Cerebellar nuclear complex (tissue), 1 donor: ENCODE measurements around the gene BEND3.
"Not testable (repeated sequence)": the region's sequence is repeated elsewhere in the genome, so short reads cannot be mapped to it uniquely, and the experiment has no call there.

ENCODE experiments used
- DNase-seq, 2 experiments: peaks; one replicate each; lab custom pipeline; 2025; lab: John Stamatoyannopoulos, UW

Gene BEND3

DNA sequence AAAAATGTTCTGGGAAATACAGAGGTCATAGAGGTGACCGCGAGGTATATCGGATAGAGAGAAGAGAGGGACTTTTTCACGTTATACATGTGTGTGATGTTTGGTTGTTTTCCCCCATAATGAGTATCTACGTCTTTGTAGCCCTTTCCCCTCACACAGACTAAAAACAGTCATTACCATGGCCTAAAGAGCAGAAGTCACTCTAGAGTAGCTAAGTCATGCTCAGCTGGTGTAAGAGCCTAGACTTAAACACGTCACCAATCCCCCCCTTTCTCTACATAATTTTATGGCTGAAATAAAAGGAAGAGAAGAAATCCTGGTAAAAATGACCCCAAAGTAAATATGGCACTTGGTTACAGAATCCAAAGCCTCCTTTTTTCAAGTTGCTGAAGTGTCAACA lies 6.0 kb upstream of the BEND3 start:
- no peak for DNase-seq

DNA sequence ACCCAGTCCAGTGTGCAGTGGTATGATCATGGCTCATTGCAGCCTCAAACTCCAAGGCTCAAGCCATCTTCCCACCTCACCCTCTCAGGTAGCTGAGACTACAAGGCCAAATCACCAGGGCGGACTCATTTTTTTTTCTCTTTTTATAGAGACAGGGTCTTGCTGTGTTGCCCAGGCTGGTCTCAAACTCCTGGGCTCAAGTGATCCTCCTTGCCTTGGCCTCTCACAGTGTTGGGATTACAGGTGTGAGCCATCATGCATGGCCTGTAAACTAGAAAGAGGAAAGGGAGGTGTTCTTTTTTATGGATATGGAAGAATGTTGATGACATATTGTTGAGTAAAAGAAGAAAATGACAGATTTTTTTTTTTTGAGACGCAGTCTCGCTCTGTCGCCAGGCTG lies 5.1 kb upstream of the BEND3 start:
- DNase-seq, result no peak

DNA sequence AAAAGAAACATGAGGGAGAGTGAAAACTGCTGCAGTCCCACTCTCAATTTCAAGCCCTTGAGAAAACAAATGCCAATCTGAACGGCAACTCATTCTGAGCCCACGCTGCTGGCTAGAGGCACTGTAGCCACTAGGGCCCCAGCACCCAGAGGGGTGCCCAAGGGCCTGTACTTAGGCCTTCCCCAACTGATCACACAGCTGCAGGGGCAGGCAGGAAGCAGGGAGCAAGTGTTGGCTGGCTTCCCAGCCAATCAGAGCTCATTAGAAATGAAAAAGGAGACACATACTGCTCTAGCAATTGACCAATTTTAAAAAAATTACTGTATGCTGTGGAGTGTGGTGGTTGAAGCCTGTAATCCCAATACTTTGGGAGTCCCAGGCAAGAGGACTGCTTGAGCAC lies 3.7 kb upstream of the BEND3 start:
- no peak for DNase-seq

DNA sequence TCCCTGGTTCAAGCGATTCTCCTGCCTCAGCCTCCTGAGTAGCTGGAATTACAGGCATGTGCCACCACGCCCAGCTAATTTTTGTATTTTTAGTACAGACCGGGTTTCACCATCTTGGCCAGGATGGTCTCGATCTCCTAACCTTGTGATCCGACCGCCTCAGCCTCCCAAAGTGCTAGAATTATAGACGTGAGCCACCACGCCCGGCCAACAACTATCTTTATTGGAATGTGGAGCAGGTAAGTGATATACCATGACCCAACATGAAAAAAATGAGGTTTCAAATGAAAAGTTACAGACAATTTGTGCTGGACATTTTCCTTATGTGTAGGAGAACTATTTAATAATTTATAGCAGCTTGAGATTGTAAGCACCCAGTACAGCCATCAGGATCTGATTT lies 3.2 kb upstream of the BEND3 start:
- not testable (repeated sequence) for DNase-seq

DNA sequence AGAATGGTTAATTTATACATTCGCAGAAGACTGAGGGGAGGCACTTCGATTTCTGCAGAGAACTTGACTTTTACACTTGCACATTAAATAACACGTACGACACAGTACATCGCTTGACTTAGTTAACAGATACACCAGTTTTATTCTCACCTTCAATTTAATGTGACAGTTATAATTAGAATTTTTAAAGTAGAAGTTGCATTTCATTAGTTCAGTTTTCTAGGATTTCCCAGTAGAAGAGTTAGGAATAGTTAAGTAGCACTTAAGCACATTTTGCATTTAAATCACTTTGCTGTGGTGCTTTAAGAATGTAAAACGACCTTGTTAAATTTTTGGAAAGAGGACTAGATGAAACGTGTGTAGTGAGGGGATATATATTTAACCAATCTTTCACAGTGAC lies 1.6 kb upstream of the BEND3 start:
- no peak for DNase-seq

DNA sequence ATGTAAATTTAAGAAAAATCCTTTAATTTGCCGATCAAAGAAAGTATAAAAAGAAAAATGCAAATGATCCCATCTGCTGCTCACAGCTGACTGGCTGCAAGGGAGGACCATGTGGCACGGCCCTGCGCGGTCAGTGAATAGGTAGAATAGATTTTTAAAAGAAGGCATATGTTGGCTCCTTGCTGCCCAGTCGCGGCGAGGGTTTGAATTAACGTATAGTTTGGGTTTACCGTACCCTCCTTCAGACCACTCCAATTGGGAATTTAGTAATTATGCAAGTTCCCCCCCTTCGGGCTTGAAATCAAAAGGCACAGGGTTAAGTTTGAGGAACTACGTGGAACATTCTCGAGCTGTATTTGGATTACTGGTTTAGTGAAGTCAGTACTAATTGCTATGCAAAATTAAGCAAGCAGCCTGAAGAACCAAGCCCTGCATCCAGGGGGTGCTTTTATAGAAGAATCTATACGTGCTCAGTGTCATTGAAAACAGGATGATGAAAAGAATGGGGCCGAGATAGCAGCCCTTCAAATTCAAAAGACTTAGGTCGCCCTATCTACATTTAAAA lies 1.1 kb upstream of the BEND3 start:
- no peak for DNase-seq

DNA sequence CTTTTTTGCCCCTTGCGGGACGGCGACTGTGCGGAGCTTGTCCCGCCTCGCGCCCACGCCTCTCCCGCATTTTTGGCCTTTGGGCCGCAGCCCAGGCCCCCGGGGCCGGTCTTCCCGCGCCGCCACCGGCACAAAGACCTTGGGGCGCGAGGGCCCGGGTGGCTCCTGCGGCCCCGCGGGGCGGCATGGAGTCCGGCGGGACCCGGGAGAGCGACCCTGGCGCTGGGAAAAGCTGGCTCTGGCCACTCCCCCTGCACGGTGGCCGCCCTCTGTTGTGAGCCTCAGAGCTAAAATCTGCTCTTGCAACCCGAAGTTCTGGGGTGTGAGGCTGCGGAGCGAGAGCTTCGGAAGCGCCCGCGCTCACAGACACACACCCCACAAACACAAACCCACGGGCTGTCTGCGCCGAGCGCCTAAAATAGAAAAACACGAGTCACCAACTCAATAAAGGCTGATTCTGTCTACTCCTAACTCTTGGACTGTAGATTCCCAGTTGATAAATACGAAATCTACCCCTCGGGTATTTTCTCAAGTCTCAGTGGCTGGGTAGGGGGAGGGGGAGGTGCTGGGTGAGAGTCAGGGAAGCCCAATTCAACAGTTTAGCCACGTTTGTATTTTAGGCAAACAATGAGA lies 496 bp upstream of the BEND3 start:
- DNase-seq, result no peak

DNA sequence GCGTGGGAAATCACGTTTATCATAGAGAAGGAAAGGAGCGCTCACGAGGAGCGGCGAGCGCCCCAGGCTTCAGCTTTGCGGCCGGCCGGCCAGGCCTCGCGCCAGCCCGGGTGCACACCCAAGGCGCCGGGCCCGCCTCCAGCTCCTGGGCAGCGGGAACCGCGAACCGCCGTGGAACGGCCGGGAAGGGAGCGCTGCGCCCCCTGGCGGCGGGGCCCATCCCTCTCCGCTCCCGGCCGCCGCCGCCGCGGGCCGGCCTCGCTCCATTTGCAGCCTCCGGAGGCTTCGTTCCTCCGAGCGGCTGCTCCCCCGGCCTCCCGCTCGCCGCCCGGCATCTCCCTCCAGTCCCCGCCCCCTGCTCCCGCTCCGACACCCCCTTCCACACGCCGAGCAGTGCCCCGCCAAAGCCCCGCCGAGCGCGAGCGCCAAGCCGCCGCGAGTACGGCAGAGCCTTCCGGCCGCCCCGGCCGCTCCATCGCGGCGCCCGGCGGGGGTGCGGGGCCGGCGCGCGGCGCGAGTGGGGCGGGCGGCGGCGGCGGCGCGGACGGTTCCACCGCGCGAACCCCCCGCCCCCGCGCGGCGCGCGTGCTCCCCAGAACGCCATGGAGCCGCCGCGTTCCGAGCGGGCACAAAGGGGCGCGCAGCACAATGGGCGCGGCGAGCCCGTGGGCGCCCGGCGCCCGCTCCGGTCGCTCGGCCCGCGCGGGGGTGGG lies 946 bp downstream of the BEND3 start:
- peak in 1 of 2 experiments; percentile 48 for DNase-seq

DNA sequence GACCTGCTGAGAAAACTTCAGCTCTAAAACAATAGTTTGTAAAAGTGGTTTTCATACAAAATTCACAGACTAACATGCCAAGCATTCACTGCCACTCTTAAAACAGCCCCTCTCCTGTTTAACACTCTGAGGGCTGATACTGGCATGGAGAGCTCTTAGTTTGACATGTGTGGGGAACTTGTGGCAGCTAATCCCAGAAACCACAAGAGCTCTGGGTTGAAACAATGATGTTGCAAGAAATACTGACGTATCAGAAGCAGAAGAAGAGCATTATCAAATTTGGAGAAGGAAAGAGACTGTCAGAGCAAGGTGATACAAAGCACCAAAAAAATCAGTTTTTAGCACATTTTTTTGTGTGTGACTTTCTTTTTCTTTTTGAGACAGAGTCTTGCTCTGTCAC lies 5.1 kb downstream of the BEND3 start:
- DNase-seq, result no peak

DNA sequence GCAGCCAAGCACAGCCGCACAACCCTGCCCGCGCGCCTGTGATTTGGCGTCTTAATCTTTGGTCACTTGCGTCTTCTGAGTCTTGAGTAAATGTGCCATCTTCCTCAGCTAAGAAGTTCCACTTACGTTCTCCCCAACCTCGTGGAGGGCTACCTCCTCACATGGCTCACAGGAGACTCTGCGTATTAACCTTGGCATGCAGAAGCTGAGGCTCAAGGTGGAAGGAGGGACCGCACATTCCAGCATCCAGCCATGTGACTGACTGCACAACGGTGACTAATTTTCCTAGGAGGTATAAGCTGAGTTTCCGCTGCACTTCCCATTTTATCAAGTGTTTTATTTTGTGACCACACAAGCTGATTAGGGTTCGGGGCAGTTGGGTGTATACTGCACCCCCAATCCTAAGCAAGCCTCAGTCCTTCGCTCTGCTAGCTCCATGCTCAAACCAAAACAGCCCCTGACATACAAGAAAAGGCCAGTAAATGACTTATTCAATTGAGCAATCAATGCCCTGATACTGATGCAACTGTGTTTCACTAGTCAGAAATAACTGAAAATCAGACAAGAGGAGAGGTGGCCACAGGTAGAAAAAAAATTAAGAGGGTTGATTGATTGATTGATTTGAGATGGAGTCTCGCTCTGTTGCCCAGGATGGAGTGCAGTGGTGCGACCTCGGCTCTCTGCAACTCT lies 7.0 kb downstream of the BEND3 start:
- DNase-seq, result no peak

DNA sequence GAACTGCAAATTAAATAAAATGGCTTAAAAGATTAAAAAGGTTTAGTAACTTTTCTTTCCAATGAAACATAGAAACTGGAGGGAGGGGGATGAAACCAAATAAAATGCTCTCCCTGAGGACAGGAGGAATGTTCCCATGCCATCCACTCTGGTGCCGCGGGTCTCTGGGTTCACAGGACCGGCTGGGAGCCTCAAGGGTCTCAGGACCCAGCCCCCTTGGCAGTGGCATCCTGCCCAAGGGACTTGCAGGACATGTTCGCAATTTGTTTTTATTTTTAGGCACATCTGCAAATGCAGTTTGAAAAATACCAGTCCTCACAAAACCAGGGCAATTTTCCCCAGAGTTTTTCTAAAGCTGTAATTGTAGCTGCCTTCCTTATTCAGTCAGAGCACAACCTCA lies 7.5 kb downstream of the BEND3 start:
- no peak for DNase-seq

DNA sequence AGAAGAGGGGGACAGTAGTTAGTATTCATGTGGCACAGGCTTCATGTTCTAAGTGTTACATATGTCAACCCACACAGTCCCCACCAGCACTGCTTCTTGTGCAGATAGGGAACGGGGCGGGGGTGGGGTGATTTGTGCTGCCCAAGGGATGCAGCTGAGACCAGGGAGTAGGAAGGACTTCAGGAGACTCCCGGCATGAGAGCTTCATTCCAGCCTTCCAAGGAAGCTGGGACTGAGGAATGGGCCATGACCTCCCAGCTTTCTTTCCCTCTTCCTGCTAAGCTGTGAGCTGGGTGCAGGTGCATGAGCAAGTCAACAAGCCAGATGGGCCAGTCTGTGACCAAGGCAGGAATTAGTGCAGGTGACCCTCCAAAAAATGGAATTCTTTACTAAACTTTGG lies 9.2 kb downstream of the BEND3 start:
- no peak for DNase-seq

DNA sequence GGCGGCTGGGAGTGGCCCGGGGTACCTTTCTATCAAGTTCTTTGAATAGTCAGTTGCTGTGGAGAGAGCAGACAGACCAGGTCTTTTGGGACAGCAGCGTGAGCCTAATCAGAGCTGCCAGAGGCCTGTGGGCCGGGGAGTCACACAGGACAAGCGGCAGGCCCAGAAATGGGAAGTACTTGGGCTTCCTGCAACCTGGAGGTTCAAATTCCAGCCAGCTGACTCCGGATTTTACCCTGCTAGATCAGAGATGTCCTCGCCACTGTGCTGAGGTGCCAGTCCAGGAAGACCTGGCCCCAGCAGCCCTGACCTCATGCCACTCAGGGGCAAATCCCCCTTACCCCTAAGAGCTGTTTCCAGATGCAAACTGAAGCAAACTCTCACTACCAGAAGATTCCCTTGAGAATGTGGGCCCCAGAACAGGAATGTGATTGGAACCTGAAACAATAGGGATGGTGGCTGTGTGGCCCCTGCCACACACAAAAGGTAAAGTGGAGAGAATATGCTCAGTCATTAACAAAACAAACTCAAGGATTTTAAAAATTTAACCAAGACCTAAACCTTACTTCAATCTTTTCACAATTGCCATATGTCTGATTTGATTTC lies 9.7 kb downstream of the BEND3 start:
- no peak for DNase-seq

DNA sequence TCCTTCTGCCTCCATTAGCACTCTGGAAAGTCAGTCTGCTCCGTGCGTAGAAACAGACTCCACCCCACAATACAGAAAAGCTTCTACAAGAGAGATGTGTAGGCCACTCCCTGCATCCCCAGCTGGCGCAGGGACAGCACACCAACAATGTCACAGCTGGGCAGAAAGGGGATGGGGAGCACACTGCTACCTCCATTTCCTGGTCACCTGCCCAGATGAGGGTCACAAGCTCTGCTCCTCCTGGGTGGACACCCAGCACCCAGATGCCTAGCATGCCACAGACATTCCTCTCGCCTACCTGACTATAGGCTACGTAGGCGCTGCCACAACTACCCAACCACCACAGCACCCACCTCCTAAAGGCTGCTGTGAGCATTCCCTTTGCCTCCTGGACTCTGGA lies 12.2 kb downstream of the BEND3 start:
- DNase-seq, result no peak

DNA sequence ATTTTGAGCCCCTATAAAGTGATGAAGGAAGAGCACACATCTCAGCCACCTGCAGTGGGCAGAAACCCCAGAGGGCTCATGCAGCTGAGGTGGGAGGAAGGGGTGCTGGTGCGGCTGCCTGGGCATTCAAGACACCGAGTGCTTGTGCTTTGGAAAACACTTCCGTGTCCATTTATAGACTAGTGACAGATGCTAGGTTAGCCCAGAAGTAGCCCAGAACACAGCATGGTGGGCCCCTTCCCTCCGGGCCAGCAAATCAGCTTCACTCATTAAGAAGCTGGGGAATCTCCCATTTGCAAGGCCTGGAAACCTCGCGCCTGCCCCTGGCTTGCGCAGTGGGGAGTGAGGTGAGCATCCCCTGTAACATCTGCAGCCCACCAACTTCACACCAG lies 12.9 kb downstream of the BEND3 start:
- peak; percentile 6 to 81 for DNase-seq

DNA sequence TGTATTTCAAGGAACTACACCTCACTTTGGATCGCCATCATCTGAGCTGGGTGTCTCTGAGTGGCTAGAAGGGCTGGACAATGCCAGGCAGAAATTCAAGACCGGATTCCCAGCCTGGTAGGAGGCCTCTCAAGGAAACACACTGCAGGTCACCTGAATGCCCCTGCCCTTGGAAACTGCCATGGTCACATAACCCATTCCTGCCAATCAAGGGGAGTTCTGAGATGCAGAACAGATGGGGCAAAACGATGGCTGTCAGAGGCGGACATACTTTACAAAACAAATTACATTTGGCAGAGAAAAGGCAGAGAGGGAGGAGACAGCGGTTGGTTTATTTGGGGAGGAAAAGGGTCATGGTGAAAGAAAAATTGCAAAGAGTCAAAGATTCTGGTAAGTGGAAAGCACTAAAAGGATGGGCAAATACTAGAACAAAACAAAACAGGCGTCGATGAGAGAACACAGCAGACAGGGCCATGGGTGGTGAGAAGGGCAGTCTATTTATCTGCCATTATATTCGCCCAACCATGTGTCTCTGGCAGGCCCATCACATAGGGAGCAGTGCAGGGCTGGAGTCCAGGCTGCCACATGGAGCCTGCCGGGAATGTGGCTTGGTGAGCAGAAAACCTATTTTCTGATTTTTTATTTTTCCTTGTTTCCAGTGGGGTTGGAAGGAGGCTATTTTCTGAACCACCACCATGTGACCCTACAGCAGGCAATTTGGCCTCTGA lies 13.5 kb downstream of the BEND3 start:
- DNase-seq, result peak; percentile 17 to 81

DNA sequence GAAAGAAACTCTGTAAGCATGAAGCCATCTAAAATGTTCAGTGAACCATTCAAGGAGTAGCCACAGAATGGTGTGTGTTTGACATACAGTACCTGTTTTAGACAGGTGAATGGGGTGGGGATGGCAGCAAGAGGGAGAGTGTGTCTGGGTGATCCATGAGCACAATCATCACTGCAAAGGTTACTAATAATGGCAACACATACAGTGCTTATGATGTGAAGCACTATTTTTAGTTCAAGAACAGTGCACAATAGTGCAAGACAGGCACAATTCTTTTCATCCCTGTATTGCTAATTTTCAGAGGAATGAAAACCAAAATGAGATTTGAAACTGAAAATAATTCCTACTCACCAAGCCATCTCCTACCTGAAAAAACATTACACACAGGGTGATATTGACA lies 14.1 kb downstream of the BEND3 start:
- DNase-seq, result no peak

DNA sequence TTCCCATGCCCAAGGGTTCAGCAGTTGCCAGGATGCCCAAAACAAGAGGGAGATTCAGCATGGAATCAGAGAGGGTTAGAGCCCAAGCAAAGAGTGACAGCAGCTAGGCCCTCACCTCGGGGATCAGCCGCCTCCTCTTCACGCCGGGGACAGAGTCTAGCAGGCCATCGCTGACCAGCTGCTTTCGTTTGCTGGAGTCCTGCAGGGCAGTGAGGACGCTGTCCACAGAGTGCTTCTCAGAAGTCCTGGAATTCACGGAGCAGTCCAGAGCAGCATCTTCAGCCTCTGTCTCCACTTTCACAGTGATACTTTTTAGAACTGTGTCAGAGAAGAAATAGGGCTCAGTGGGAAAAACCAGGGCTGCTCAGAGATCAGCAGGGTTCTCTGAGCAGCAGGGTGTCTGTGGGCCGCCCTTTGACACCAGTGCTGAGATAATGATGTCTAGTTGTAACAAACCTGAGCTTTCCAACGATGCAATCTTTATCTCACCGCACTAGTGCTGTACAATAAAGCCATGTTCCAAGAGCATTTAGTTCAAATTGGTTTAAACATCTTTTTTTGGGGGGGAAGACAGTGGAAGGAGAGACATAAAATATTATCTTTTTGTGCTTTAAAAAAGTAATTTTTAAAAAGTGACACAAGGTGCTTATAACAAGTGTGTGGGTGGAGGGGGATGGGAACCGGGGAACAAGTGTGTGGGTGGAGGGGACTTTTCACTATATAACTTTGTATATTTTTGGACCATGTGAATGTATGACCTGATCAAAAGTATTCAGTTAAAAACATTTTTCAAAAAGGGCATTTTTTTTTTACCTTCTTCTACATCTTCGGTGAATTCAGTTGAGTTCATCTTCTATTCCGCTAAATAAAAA lies 16.6 kb downstream of the BEND3 start:
- DNase-seq, result no peak

DNA sequence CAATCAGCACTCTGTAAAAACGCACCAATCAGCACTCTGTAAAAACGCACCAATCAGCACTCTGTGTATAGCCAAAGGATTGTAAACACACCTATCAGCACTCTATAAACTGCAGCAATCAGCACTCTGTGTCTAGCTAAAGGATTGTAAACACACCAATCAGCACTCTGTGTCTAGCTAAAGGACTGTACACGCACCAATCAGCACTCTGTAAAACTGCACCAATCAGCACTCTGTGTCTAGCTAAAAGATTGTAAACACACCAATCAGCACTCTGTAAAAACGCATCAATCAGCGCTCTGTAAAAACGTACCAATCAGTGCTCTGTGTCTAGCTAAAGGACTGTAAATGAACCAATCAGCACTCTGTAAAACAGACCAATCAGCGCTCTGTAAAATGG lies 30.9 kb downstream of the BEND3 start:
- DNase-seq, result not testable (repeated sequence)

DNA sequence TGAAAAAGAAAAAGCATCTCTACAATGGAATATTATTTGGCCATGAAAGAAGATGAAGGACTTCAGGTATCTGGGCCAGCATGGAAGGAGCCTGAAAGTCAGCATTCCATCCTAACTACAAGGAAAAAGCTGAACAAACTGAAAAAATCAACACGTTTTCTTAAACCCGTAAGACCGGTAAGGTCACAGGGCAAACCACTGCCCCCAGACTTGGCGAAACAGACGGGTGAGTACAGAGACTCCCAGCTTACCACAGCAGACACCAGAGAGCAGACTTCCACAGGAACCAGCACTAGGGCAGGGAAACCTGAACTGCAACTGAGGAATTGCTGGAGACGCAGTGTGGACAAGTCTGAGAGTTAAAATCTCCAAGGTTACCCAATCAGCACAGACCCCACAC lies 31.4 kb downstream of the BEND3 start:
- no peak for DNase-seq
